ENCODE measurements around the gene LBX2. TPM values are rescaled to one million over a fixed set of nuclear protein-coding genes. Genes with fewer than 3 reads are reported as not detected.

The LBX2 gene
- total and polyA plus RNA-seq, 9 of the 15 experiments (the other 6 are each of a cell fraction or from before 2014, with no cell fraction given): 0.39 to 6.2 (median 1.8) TPM; not detected in 1

- Histone ChIP-seq H3K27me3 (ENCODE audit: control insufficient read depth in 2 of 2, insufficient read depth in 2 of 2, low read length in 2 of 2) (no peaks in the 10 kb centered on the region), H3K36me3 (ENCODE audit: control insufficient read depth, insufficient read depth, low read length) (peaks cover 35% of the 10 kb centered on the region), H3K9me3 (replicated peaks; ENCODE audit: control insufficient read depth, insufficient read depth, low read depth, low read length) (no peaks in the 10 kb centered on the region), H3K9ac (ENCODE audit: insufficient read depth in 1 of 2, low read depth in 2 of 2, low read length in 2 of 2) (no peak overlapping the region), H4K20me1 (replicated peaks; ENCODE audit: control insufficient read depth, insufficient read depth, low read length) (peaks cover 5% of the 10 kb centered on the region; the same call in 1 of the 2 replicates), H3K4me2 (ENCODE audit: insufficient read depth, low read length) (no peak overlapping the region), H3K9me1 (ENCODE audit: control insufficient read depth, insufficient read depth, low read length) (no peaks in the 10 kb centered on the region), H3K27ac (ENCODE audit: extremely low read depth, low read depth, low read length) (no peak overlapping the region), H3K79me2 (ENCODE audit: control insufficient read depth, insufficient read depth, low read length) (peaks cover 33% of the 10 kb centered on the region), H3K4me1 (replicated peaks in 1 of 2; ENCODE audit: control insufficient read depth in 2 of 2, insufficient read depth in 2 of 2, low read length in 2 of 2) (peaks cover 9 to 16% of the 10 kb centered on the region in 2 experiments), H2AFZ (ENCODE audit: low read depth, low read length) (no peak overlapping the region), H3K4me3 (no peak overlapping the region)
- ATAC-seq (no peak), DNase-seq (ENCODE audit: extremely low read depth in 1 of 4, low spot score in 3 of 4) (no peak), FAIRE-seq (no peak)
- 84% methylated on average over 10 of the region's 10 CpGs for WGBS (ENCODE audit: insufficient coverage, low coverage, missing lambda C conversion rate)
- POLR2A ChIA-PET: no interaction called here
- intact Hi-C loops (cut with micrococcal nuclease): no loop called here
- BruUV-seq (replicated peaks): no TSS peak
- TF ChIP-seq KDM5B (IDR thresholded peaks at IDR 0.05; ENCODE audit: insufficient replicate concordance, low read depth, low read length) (no peak), CHD4 (IDR thresholded peaks at IDR 0.05; ENCODE audit: insufficient read depth, insufficient replicate concordance, low read depth, low read length, poor library complexity, severe bottlenecking) (no peak), NFATC3 (IDR thresholded peaks at IDR 0.05) (no peak), MECOM (CRISPR knock-in tag; IDR thresholded peaks at IDR 0.05) (no peak), POLR3G (IDR thresholded peaks at IDR 0.05; ENCODE audit: extremely low read depth, insufficient read length, insufficient replicate concordance) (no peak), RBFOX2 (IDR thresholded peaks at IDR 0.05; ENCODE audit: low read depth, low read length) (peak; percentile 56), U2AF2 (optimal IDR thresholded peaks at IDR 0.05; ENCODE audit: low read depth, low read length) (no peak), BACH1 (tag; IDR thresholded peaks at IDR 0.05) (no peak), MTA1 (IDR thresholded peaks at IDR 0.05; ENCODE audit: borderline replicate concordance) (no peak), POLR2G (IDR thresholded peaks at IDR 0.05; ENCODE audit: low read depth, low read length) (peak; percentile 52; the same call in 1 of the 2 replicates), SRSF7 (optimal IDR thresholded peaks at IDR 0.05; ENCODE audit: low read depth, low read length) (no peak), ZNF75A (CRISPR knock-in tag; IDR thresholded peaks at IDR 0.05) (no peak), CBFA2T2 (conservative IDR thresholded peaks at IDR 0.05) (no peak), CXXC5 (CRISPR knock-in tag; IDR thresholded peaks at IDR 0.05) (no peak)
- TF ChIP-seq, protein P1, sequence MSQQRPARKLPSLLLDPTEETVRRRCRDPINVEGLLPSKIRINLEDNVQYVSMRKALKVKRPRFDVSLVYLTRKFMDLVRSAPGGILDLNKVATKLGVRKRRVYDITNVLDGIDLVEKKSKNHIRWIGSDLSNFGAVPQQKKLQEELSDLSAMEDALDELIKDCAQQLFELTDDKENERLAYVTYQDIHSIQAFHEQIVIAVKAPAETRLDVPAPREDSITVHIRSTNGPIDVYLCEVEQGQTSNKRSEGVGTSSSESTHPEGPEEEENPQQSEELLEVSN (IDR thresholded peaks at IDR 0.05; ENCODE audit: borderline replicate concordance in 1 of 2, extremely low read depth in 1 of 2, insufficient read depth in 1 of 2, insufficient read length in 1 of 2, low read depth in 1 of 2, low read length in 1 of 2, poor library complexity in 1 of 2, severe bottlenecking in 1 of 2): no peak
- CTCF ChIA-PET (ENCODE audit: low intra/inter-chr PET ratio): no interaction called here
- in situ Hi-C loops (cut with MboI): no loop called here
Observed at GRCh38 chr2:74524955-74525716, 25.7 kb upstream of the LBX2 start.

All from K562 (cell line).